A172 (cell line): ENCODE results near the gene FOXK1. TPM values are rescaled to one million over a fixed set of nuclear protein-coding genes. Genes with fewer than 3 reads are reported as not detected.
"Not testable (repeated sequence)": the region's sequence is repeated elsewhere in the genome, so short reads cannot be mapped to it uniquely, and the experiment has no call there.

ENCODE experiments used
- DNase-seq: peaks from one replicate; pipeline ENCODE4 v3.0.0-alpha.2; 2015; ENCODE audit warnings: low spot score
- total RNA-seq: library from RNA; depleted of rRNA; stranded (reverse); fragments of >200 nt; shearing (Covaris generic); gene quantifications from 2 replicates; pipeline ENCODE4 v1.2.3, GENCODE V29; 2014

Gene FOXK1
- total RNA-seq, 1 experiment from 2014 or later: 16.6 TPM

GRCh38 chr7:4785371-4785770, 103.3 kb downstream of the FOXK1 start:
- no peak for DNase-seq

- DNase-seq: no peak
Measured at GRCh38 chr7:4786015-4786414, 103.9 kb downstream of the FOXK1 start.

- no peak for DNase-seq
Measured at GRCh38 chr7:4787541-4787940, 105.4 kb downstream of the FOXK1 start.

- no peak for DNase-seq
Measured at GRCh38 chr7:4787947-4788626, 106.0 kb downstream of the FOXK1 start.

- no peak for DNase-seq
Measured at GRCh38 chr7:4788627-4789189, 106.6 kb downstream of the FOXK1 start.

GRCh38 chr7:4789194-4790077, 107.3 kb downstream of the FOXK1 start:
- DNase-seq: no peak

GRCh38 chr7:4790078-4790465, 108.0 kb downstream of the FOXK1 start:
- DNase-seq: no peak

GRCh38 chr7:4790516-4790991, 108.5 kb downstream of the FOXK1 start:
- no peak for DNase-seq

GRCh38 chr7:4791101-4791737, 109.1 kb downstream of the FOXK1 start:
- no peak for DNase-seq

GRCh38 chr7:4791738-4792536, 109.8 kb downstream of the FOXK1 start:
- DNase-seq: no peak

- DNase-seq: no peak
Measured at GRCh38 chr7:4792537-4793126, 110.5 kb downstream of the FOXK1 start.

GRCh38 chr7:4793385-4793993, 111.4 kb downstream of the FOXK1 start:
- not testable (repeated sequence) for DNase-seq

- not testable (repeated sequence) for DNase-seq
Measured at GRCh38 chr7:4794171-4794570, 112.1 kb downstream of the FOXK1 start.

- no peak for DNase-seq
Measured at GRCh38 chr7:4794591-4795350, 112.7 kb downstream of the FOXK1 start.

GRCh38 chr7:4796453-4796852, 114.4 kb downstream of the FOXK1 start:
- DNase-seq: no peak

- no peak for DNase-seq
Measured at GRCh38 chr7:4797858-4798705, 116.0 kb downstream of the FOXK1 start.

- DNase-seq: no peak
Measured at GRCh38 chr7:4798706-4799235, 116.7 kb downstream of the FOXK1 start.

- no peak for DNase-seq
Measured at GRCh38 chr7:4799508-4800268, 117.6 kb downstream of the FOXK1 start.
